ENCODE data around the gene PPM1G. TPM values are rescaled to one million over a fixed set of nuclear protein-coding genes. Genes with fewer than 3 reads are reported as not detected.

Gene PPM1G
- polyA plus RNA-seq, 4 donors: 87.3 to 98.8 (median 92.5) TPM

DNA sequence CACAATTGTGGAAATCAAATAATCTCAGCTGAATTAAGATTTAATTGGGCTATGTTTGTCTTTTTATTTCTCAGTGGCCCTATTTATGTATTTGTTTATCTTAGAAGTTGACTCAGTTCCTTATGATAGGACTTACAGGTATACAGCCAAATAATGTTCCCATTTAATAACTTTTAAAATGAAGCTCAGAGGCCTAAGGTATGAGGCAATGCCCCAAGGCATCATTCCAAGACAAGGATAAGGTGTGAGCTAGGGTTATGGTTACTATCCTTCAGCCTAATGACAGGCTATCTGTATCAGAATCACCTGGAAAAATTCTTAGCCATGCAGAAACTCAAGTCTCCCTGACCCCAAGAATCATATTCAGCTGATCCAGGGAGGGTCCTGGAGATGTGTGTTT, 11.6 kb upstream of the PPM1G start:
- no peak for DNase-seq (ENCODE audit: low read depth in 4 of 4, low spot score in 2 of 4)

DNA sequence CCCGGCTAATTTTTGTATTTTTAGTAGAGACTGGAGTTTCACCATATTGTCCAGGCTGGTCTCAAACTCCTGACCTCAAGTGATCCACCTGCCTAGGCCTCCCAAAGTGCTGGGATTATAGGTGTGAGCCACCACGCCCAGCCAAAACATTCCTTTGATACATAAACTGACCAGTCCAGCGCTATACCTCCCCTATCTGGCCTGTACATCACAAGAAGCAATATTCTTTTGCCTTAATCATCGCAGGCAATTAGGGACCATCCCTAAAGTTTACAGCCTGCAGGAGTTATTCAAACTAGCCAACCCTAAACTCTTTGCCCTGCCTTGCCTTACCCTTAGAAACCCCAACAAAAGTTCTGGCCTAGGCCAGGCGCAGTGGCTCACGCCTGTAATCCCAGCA, 6.8 kb upstream of the PPM1G start:
- DNase-seq (ENCODE audit: low read depth in 4 of 4, low spot score in 2 of 4): no peak

DNA sequence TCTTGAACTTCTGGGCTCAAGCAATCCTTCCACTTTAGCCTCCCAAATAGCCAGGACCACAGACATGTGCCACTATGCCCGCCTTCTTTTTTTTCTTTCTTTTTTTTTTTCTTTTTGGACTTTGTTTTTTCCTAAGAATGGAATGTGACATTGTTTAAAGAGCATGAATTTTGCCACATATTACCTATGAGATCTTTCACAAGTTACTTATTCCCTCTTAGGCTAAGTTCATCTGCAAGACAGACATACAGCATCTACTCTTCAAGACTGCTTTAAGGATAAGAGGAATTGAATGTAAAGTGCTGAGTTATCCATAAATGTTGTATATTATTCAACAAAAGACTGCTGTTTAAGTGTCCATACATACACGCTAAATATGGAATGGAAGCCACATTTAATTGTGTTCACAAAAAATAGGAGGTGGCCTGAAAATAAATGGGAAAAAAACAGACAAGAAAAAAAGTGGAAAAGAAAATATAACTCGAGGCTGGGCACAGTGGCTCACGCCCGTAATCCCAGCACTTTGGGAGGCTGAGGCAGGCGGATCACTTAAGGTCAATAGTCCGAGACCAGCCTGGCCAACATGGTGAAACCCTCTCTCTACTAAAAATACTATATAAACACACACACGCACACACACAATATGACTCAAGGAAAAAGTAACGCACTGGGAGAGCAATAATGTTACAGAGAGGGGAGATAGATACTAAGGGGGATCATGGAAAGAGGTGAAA, 3.2 kb upstream of the PPM1G start:
- DNase-seq (ENCODE audit: low read depth in 4 of 4, low spot score in 2 of 4): no peak

DNA sequence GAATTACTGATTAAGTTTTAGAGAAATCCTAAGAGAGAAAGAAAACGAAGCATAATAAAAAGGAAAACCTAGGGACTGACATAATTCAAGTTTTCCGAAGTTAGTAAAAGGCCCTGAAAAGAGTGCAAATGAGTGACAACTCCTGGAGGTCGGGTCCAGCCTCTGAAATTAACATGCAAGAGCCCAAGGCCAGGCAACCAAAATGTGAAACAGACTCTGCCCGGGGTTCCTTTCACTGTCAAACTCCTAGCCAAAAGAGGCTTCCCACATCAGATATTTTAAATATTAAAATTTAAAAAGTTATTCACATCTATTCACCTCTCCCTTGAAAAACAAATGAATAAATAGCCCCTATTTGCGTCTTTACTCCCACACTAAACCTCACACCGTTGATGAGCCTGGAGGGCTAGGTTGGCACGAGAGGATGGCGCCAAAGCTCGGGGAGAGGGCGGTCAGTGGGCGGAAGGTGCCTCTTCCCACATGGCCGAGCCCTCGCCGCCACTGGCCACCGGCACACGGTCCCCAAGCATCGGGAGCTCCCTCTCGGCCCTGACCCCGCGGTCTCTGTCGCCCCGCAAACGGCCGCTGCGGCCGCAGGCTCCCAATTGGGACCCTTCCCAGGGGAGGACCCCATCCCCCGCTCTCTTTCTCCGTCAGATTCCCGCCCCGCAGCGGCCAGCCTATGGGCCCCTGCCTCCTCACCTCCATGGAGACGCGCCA, 630 bp downstream of the PPM1G start:
- DNase-seq (ENCODE audit: low read depth in 4 of 4, low spot score in 2 of 4): no peak

DNA sequence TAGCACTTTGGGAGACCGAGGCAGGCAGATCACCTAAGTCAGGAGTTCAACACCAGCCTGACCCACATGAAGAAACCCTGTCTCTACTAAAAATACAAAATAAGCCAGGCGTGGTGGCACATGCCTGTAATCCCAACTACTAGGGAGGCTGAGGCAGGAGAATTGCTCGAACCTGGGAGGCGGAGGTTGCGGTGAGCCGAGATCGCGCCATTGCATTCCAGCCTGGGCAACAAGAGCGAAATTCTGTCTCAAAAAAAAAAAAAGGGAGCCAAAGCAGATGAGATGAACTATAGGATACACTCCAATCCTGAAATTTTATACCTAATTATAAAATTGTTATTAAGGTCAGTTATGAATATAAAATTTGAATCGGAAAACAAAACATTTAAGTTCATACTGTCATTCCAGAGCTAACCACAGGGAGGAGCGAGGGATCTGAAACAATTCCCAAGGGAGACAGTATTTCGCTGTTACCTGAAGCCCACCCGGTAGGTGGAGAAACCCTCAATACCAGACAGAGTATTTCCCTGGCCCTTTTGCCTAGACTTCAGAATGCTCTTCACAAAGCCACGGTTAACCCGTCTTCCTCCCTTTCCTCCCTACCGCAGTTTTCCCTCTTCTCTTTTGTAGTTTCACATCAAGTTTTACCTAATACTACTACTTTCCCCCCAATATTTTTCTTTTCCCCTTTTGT, 1.4 kb downstream of the PPM1G start:
- peak in 1 of 4 donors; percentile 40 for DNase-seq (ENCODE audit: low read depth in 4 of 4, low spot score in 2 of 4)

DNA sequence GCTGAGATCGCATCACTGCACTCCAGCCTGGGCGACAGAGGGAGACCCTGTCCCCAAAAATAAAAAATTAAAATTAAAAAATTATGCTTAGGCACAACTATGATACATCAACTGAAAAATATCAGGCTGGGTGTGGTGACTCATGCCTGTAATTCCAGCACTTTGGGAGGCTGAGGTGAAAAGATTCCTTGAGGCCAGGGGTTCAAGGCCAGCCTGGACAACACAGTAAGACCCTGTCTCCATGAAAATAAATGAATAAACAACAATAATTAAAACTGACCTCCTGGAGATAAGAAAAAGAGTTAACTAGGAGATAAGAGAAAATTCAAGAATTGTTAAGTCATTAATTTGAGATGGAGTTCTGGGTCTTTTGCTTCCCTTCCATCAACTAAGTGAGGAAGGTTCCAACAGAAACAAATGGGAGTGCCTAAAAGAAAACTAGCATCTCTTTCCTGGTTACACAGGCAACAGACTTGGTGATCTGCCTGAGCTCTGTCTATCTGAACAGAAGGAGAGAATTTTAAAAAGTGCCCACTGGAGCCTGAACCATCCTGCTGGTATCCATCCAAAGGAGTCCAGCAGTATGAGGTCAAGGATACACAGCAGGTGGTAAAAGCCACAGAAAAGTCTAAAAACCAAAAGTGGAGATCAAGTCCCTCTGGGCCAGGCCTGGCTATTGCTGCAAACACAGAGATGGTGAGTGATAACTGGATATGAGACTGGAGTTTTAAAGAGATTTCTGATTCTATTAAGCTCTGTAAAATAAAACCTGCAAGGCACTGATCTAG, 8.8 kb downstream of the PPM1G start:
- DNase-seq (ENCODE audit: low read depth in 4 of 4, low spot score in 2 of 4): no peak

DNA sequence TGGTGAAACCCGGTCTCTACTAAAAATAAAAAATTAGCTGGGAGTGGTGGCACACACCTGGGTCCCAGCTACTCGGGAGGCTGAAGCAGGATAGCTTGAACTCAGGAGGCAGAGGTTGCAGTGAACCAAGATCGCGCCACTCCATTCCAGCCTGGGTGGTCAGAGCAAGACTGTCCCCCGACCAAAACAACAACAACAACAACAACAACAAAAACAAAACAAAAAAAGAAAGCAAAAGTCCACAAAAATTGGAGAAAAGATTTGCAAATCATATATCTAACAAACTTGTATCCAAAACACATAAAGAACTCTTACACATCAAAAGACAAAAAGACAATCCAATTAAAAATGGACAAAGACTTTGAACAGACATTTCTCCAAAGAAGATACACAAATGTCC, 10.4 kb downstream of the PPM1G start:
- DNase-seq (ENCODE audit: low read depth in 4 of 4, low spot score in 2 of 4): no peak

DNA sequence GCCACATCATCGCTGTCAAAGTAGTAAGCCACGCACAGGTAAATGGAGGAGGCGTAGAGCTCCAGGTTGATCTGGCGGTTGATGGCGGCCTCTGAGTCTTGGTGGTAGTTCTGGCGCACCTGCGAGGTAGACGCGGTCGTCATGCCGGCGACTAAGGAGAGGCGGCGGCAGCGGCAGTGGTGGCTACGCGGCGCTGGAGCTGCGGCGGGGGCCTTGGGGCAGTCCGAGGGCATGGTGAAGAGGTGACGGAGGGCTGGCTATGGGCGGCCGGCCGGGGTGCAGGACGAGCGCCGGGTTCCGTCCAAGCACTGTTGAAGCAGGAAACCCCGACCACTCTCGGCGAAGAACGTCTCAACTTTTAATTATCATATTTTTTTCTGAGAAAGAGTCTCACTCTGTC, 16.2 kb downstream of the PPM1G start:
- no peak for DNase-seq (ENCODE audit: low read depth in 4 of 4, low spot score in 2 of 4)

DNA sequence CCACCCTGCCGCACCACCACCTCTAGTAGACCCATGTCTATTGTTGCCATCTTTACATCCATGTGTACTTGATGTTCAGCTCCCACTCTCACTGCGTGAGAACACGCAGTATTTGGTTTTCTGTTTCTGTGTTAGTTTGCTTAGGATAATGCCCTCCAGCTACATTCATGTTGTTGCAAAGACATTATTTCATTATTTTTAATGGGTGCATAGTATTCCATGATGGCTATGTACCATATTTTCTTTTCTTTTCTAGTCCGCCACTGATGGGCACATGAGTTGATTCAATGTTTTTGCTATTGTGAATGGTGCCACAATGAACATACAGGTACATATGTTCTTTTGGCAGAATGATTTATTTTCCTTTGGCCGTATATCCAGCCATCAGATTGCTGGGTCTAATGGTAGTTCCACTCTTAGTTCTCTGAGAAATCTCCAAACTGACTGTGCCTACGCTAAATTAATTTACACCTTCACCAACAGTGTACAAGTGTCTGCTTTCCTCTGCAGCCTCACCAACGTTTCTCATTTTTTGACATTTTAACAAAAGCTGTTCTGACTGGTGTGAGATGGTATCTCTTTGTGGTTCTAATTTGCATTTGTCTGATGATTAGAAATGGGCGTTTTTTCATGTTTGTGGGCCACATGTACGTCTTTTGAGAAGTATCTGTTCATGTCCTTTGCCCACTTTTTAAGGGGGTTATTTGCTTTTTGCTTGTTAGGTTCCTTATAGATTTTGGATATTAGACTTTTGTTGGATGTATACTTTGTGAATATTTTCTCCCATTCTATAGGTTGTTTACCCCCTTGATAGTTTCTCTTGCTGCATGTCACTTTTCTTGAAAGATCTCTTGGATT, 18.3 kb downstream of the PPM1G start:
- DNase-seq (ENCODE audit: low read depth in 4 of 4, low spot score in 2 of 4): no peak

DNA sequence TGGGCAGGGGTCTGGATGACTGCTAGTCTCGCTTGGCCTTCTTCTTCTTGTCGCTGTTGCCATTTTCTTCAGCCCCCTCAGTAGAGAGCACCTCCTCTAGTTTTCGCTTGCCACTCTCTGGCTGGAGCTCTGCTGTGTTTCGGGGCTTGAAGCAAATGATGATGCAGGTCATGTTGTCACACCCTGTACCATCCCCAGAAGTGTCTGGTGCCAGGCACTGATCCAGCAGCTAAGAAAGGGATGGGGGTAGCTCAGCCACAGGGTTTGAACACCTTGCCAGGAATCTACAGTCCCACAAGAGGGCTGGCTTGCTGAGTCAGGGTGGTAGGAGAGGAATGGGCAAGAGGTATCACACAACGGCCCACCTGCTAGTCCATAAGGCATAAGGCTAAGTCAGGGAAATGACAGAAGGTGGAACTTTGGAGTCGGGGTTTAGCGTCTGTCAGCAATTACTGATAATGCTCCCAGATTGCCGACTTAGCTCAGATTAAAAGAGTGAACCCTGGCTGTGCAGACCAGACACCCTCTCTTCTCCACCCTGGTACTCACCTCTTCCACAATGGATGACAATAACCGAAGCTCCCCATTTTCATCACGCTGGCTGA, 27.7 kb downstream of the PPM1G start:
- DNase-seq (ENCODE audit: low read depth in 4 of 4, low spot score in 2 of 4): no peak

DNA sequence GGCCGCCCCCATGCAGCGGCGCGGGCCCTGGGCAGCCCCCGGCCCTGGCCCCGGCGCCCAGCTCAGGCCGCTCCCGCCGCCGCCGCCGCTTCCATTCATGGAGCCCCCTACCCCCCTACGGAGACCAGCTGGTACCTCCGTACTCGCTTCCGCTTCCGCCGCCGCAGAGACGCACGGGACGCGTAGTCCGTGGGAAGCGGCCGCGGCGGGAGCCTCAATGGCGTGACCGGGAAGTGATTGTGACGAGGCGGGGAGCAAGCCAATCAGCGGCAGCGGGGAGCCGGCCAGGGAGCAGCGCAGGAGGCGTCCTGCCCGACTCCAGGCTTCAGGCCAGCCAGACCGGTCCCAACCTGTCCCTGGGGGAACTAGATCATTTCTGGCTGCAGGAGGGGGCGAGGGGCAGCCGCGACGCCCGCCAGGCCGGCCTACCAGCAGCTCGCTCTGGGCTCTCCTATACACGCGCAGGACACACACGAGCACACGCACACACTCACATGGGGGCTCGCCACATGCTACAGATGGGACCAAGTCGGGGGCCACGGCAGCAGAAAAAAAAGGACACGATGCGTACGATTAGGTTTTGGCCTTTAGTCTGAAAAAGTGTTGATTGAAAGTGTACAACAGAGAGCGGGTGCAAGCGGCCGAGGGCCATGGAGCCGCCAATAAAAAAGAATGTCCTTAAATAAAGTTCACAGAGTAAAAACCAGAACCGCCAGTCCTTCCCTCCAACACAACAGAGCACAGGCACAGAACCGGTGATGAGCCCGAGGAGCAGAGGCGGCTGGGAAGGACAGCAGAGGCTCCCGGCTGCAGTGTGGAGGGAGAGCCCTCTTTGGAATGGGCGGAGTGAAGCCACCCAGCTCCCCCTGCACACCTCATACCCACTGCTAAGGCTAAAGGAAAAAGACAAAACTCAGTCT, 28.5 kb downstream of the PPM1G start, which contains the start of gene ZNF513:
TSS of gene ZNF513 (minus strand) at position 109 of the 920 bp plus-strand sequence. CDS start 208 bp downstream, outside the sequence.
- peak; percentile 66 to 92 (median 83) for DNase-seq (ENCODE audit: low read depth in 4 of 4, low spot score in 2 of 4)

DNA sequence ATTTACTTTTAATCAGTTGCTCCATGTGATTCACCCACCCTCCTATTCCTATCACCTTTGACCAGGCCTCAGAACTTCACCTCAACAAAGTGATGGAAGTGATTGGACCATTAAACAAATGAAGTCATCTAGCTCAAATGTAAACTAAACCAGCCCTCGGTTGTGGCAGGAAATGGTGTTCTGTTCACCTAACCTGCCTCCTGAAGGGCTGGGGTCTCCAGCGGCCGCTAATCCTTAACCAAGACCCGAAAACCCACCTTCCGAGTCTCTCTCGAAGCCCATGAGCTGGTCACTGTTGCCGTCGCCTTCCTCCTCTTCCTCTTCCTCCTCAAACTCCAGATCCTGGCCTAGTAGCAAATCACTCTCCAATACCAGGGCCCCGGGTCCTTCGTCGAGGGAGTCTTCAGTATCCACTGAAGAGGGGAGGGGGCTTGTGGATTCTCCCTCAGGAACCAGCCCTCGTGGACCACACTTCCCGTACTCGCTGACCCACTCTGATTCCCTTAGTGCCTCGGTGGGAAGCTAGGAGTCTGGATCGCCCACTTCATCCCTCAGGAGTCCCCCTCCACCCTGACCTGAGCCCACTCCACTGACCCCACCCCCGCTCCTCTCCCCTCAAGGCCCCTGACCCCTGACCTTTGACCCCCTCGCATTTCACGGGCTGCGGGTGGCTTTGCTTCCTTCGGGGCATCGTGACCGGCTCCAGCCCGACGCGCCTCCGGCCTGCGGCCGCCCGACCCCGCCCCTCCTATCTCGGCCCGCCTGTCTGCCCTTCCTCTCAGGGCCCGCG, 29.4 kb downstream of the PPM1G start:
- DNase-seq (ENCODE audit: low read depth in 4 of 4, low spot score in 2 of 4): peak in 1 of 4 donors; percentile 19

DNA sequence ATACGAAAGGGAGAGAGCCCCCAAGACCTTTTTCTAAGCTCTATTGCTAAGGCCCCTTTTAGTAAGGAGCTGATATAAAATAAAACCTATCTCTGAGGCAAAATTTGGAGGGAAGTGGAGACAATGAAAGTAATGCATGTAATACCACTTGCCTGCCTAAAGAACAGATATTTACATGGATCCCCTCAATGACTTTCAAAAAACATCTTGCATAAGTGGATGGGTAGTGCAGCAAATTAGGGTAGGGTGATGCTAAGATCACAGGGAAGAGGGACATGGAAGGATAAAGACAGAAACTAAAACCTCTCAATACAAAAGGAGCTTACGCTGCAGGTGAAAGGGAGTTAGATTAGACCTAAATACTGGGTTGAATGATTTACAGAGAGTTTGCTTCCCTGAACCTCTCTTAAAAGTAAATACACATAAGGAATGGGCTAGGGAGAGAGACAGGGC, 30.0 kb downstream of the PPM1G start:
- DNase-seq (ENCODE audit: low read depth in 4 of 4, low spot score in 2 of 4): no peak

DNA sequence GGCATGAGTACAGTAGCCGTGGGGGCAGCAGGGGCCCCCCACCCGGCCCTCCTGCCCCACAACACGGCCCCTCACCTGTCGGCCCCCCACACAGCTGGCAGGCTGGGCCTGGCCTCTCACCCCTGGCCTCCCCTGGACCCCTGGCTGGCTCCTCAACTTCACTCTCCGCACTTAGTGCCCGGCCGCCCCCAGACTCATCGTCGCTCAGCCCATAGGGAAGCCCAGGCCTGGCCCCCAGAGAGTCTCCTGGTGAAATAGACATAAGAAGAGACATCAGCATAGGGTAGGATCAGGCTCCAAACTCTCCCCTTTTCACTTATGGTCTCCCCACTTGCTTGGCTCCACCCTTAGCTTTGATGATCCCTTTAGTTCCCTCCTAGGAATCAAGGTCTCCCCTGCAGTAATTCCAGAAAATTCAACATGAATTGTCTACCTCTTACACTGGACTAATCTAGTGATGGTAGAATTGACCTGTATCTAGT, 30.5 kb downstream of the PPM1G start:
- no peak for DNase-seq (ENCODE audit: low read depth in 4 of 4, low spot score in 2 of 4)

DNA sequence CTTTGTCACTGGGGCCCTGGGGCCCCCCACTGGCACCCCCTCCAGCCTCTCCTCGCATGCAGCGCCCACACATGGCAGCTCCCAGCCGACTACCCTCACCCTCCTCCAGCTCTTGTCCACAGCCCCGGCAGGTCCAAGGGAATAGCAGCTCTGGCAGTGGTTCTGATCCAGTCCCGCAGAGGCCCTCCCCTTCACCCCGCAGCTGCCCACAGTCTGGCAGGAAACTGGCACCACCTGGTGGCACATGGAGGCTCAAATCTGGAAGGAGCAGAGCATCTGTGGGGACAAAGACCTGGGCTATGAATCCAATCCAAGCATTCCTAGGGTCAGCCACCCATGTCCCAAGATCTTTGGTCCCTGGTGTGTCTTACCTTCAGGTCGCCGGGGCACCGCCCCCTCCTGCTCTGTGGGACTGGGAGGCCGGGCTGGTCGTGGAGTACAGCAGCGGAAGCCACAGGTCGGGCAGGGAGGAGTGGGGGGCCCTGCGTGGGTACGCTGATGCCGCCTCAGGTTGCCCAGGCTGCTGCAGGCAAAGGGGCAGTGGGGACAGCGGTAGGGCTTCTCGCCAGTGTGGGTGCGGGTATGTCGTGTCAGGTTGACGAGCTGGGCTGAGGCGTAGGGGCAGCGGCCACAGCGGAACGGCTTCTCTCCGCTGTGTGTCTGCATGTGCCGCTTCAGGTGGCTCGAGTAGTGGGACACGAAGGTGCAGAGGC, 31.1 kb downstream of the PPM1G start:
- DNase-seq (ENCODE audit: low read depth in 4 of 4, low spot score in 2 of 4): no peak

DNA sequence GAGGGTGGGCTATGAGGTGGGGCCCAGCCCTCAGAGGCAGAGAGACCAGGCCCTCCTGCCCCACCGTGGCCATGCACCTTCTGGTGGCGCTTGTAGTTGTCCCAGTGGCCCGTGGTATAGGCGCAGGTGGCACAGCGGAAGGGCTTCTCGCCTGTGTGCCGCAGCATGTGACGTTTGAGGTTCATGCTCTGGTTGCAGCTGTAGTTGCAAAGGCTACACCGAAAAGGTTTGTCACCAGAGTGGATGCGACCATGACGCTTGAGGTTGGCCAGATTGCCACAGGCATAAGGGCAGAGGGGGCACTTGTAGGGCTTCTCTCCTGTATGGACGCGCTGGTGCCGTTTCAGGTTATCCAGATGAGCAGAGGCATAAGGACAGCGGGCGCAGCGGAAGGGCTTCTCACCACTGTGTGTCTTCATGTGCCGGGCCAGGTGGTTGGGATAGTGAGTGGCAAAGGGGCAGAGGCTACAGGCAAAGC, 31.7 kb downstream of the PPM1G start:
- DNase-seq (ENCODE audit: low read depth in 4 of 4, low spot score in 2 of 4): no peak
